AG04449 (cell line): ENCODE data around the gene HMCN2.

Source experiments
- CTCF ChIA-PET: fragments of 350-600 bp; formaldehyde crosslinking; extraction: SDS; loops from one replicate; lab custom pipeline; 2021; ENCODE audit warnings: antibody characterized with exemption; lab: Yijun Ruan, JAX
- POLR2A ChIA-PET: fragments of 400-600, 350-600 bp; formaldehyde crosslinking; extraction: SDS; loops from one replicate; lab custom pipeline; 2020; ENCODE audit warnings: antibody characterized with exemption, inconsistent platforms; lab: Yijun Ruan, JAX
- DNase-seq: peaks from one replicate; pipeline ENCODE4 v3.0.0-alpha.2; 2010; ENCODE audit warnings: low read depth, low spot score
- H3K4me3 ChIP-seq: 2 replicates; pipeline ENCODE4 v1.5.1; 2011; ENCODE audit warnings: low read depth, mild to moderate bottlenecking, control low read depth, low read length
- CTCF ChIP-seq: IDR thresholded peaks from one replicate; pipeline ENCODE4 v1.5.1; 2011; ENCODE audit warnings: mild to moderate bottlenecking, moderate library complexity, low read length, control low read depth, inconsistent platforms; ENCODE audit not compliant: insufficient read depth; ENCODE audit errors: missing control alignments

Gene HMCN2

GRCh38 chr9:130463763-130464745, 198.5 kb downstream of the HMCN2 start:
- ChIA-PET POLR2A (interaction anchor here (1.2 kb wide), 1 partner anchor 16 kb away, joined by 3 read pairs; no protein-coding TSS in a partner anchor), CTCF (interaction anchor here (1.1 to 21.8 kb wide), 4 partner anchors 11 to 226 kb away, joined by 3 to 414 read pairs (median 22); no protein-coding TSS in a partner anchor)
- no peak for TF ChIP-seq CTCF
- no peak overlapping the region for H3K4me3 ChIP-seq
- no peak for DNase-seq

GRCh38 chr9:130465383-130466096, 200.0 kb downstream of the HMCN2 start:
- DNase-seq, result no peak
- CTCF ChIA-PET, result interaction anchor here (21.8 kb wide), 1 partner anchor 217 kb away, joined by 414 read pairs; no protein-coding TSS in a partner anchor
- POLR2A ChIA-PET, result no interaction called here
- TF ChIP-seq CTCF, result no peak
- no peak overlapping the region for H3K4me3 ChIP-seq

GRCh38 chr9:130466537-130467217, 201.1 kb downstream of the HMCN2 start:
- ChIA-PET CTCF (interaction anchor here (1.3 to 21.8 kb wide), 3 partner anchors 9 to 216 kb away, joined by 4 to 414 read pairs (median 5); no protein-coding TSS in a partner anchor), POLR2A (no interaction called here)
- no peak overlapping the region for H3K4me3 ChIP-seq
- DNase-seq, result no peak
- no peak for TF ChIP-seq CTCF

- ChIA-PET POLR2A (no interaction called here), CTCF (interaction anchor here (0.6 to 21.8 kb wide), 4 partner anchors 10 to 216 kb away, joined by 3 to 414 read pairs (median 4); no protein-coding TSS in a partner anchor)
- DNase-seq, result no peak
- no peak overlapping the region for H3K4me3 ChIP-seq
- TF ChIP-seq CTCF, result no peak
Observed at GRCh38 chr9:130467316-130467715, 201.8 kb downstream of the HMCN2 start.

GRCh38 chr9:130468566-130468965, 203.0 kb downstream of the HMCN2 start:
- CTCF ChIA-PET, result interaction anchor here (21.8 kb wide), 1 partner anchor 214 kb away, joined by 414 read pairs; no protein-coding TSS in a partner anchor
- H3K4me3 ChIP-seq, result no peak overlapping the region
- TF ChIP-seq CTCF, result no peak
- no peak for DNase-seq
- POLR2A ChIA-PET, result no interaction called here
